HEK293 (cell line): ENCODE data around the gene EEIG2.

ENCODE experiments used
- CTCF ChIA-PET: fragments of 350-600 bp; formaldehyde crosslinking; extraction: SDS; loops from one replicate; lab custom pipeline; 2021; ENCODE audit warnings: antibody characterized with exemption; lab: Yijun Ruan, JAX
- POLR2A ChIA-PET: fragments of 300-600 bp; formaldehyde crosslinking; extraction: SDS; loops from one replicate; lab custom pipeline; 2020; ENCODE audit warnings: antibody characterized with exemption, inconsistent platforms; lab: Yijun Ruan, JAX
- H3K27ac ChIP-seq: fragments of 200-500 bp; sonication (Bioruptor generic); 2 replicates; pipeline ENCODE4 v1.5.1; 2014; ENCODE audit warnings: low read depth, low read length, control low read depth, inconsistent platforms; ENCODE audit errors: extremely low read depth
- H3K36me3 ChIP-seq, 2 experiments: fragments of 200-500 bp in 1 of 2; sonication (Bioruptor generic) in 1 of 2; 1 replicate in 1 of 2; 2 replicates in 1 of 2; pipeline ENCODE4 v1.5.1; 2014 to 2017; ENCODE audit warnings: inconsistent platforms in 2 of 2, low read length in 2 of 2; ENCODE audit not compliant: control insufficient read depth in 2 of 2, insufficient read depth in 1 of 2
- H3K4me1 ChIP-seq: fragments of 200-500 bp; sonication (Bioruptor generic); 2 replicates; pipeline ENCODE4 v1.5.1; 2014; ENCODE audit warnings: mild to moderate bottlenecking, low read length, inconsistent platforms; ENCODE audit not compliant: control insufficient read depth, insufficient read depth
- H3K4me3 ChIP-seq: 2 replicates; pipeline ENCODE4 v1.5.1; 2011; ENCODE audit warnings: low read depth, mild to moderate bottlenecking, control low read depth, low read length, moderate library complexity
- H3K9me3 ChIP-seq: fragments of 200-500 bp; sonication (Bioruptor generic); 2 replicates; pipeline ENCODE4 v1.5.1; 2014; ENCODE audit warnings: low read depth, low read length, inconsistent platforms; ENCODE audit not compliant: control insufficient read depth, insufficient read depth
- PRDM6 ChIP-seq: fragments of 450-650 bp; formaldehyde crosslinking; IDR thresholded peaks from 2 replicates; pipeline ENCODE4 v1.5.1; 2017; ENCODE audit warnings: missing biosample characterization, missing genetic modification characterization
- SP2 ChIP-seq: fragments of 450-650 bp; formaldehyde crosslinking; IDR thresholded peaks from 2 replicates; pipeline ENCODE4 v1.5.1; 2016; ENCODE audit warnings: missing biosample characterization, missing genetic modification characterization
- TSHZ1 ChIP-seq: fragments of 450-650 bp; formaldehyde crosslinking; IDR thresholded peaks from 2 replicates; pipeline ENCODE4 v1.5.1; 2016; ENCODE audit warnings: missing biosample characterization, missing genetic modification characterization, borderline replicate concordance
- ZBTB21 ChIP-seq: fragments of 450-650 bp; formaldehyde crosslinking; IDR thresholded peaks from 2 replicates; pipeline ENCODE4 v1.5.1; 2017; ENCODE audit warnings: missing biosample characterization, missing genetic modification characterization
- ZBTB7A ChIP-seq: fragments of 450-650 bp; formaldehyde crosslinking; IDR thresholded peaks from 2 replicates; pipeline ENCODE4 v1.5.1; 2016; ENCODE audit warnings: low read depth, missing biosample characterization, missing genetic modification characterization
- ZIC2 ChIP-seq: fragments of 450-650 bp; formaldehyde crosslinking; IDR thresholded peaks from 2 replicates; pipeline ENCODE4 v1.5.1; 2016; ENCODE audit warnings: missing biosample characterization, missing genetic modification characterization
- ZNF221 ChIP-seq: fragments of 450-650 bp; formaldehyde crosslinking; IDR thresholded peaks from 2 replicates; pipeline ENCODE4 v1.5.1; 2017; ENCODE audit warnings: missing biosample characterization, missing genetic modification characterization, borderline replicate concordance
- ZNF341 ChIP-seq: fragments of 450-650 bp; formaldehyde crosslinking; IDR thresholded peaks from 2 replicates; pipeline ENCODE4; 2016; ENCODE audit warnings: low read depth, missing biosample characterization, missing genetic modification characterization
- ZNF366 ChIP-seq: fragments of 450-650 bp; formaldehyde crosslinking; conservative IDR thresholded peaks from 2 replicates; pipeline ENCODE4 v1.5.1; 2016; ENCODE audit warnings: missing biosample characterization, missing genetic modification characterization
- ZNF510 ChIP-seq: fragments of 450-650 bp; formaldehyde crosslinking; IDR thresholded peaks from 2 replicates; pipeline ENCODE4 v1.5.1; 2018; ENCODE audit warnings: mild to moderate bottlenecking, missing genetic modification characterization, missing biosample characterization; ENCODE audit not compliant: insufficient replicate concordance
- ZNF585B ChIP-seq: fragments of 450-650 bp; formaldehyde crosslinking; IDR thresholded peaks from 2 replicates; pipeline ENCODE4 v1.5.1; 2016; ENCODE audit warnings: missing biosample characterization, missing genetic modification characterization
- ZNF623 ChIP-seq: fragments of 450-650 bp; formaldehyde crosslinking; IDR thresholded peaks from 2 replicates; pipeline ENCODE4 v1.5.1; 2016; ENCODE audit warnings: missing biosample characterization, missing genetic modification characterization
- ZNF645 ChIP-seq: fragments of 450-650 bp; formaldehyde crosslinking; IDR thresholded peaks from 2 replicates; pipeline ENCODE4; 2016; ENCODE audit warnings: missing biosample characterization, missing genetic modification characterization
- ZNF76 ChIP-seq: fragments of 450-650 bp; formaldehyde crosslinking; IDR thresholded peaks from 2 replicates; pipeline ENCODE4; 2016; ENCODE audit warnings: low read depth, missing biosample characterization, missing genetic modification characterization, borderline replicate concordance
- ZNF776 ChIP-seq: fragments of 450-650 bp; formaldehyde crosslinking; IDR thresholded peaks from 2 replicates; pipeline ENCODE4 v1.5.0; 2017; ENCODE audit warnings: missing biosample characterization, missing genetic modification characterization, borderline replicate concordance

The EEIG2 gene

GRCh38 chr1:108584428-108584856, 24.5 kb downstream of the EEIG2 start:
- no peaks in the 10 kb centered on the region for H3K9me3 ChIP-seq
- POLR2A ChIA-PET: no interaction called here
- peaks cover 16% of the 10 kb centered on the region; the same call in 1 of the 2 replicates for H3K4me1 ChIP-seq
- no peak overlapping the region for H3K27ac ChIP-seq
- H3K36me3 ChIP-seq: no peaks in the 10 kb centered on the region
- no peak overlapping the region for H3K4me3 ChIP-seq
- TF ChIP-seq ZNF366 (0 out of 2 replicates have a peak, but pooled peaks have one; percentile 2), ZNF221 (tag by site-specific recombination) (no peak), PRDM6 (tag by site-specific recombination) (peak; percentile 80)
- TF ChIP-seq, all 188 proteins: peak for 2
- CTCF ChIA-PET: interaction anchor here (0.5 to 2.9 kb wide), 3 partner anchors 25 to 584 kb away, joined by 3 to 13 read pairs (median 3); partner anchors contain the start of gene EEIG2

GRCh38 chr1:108585313-108585712, 25.4 kb downstream of the EEIG2 start:
- CTCF ChIA-PET: interaction anchor here (0.5 to 2.9 kb wide), 7 partner anchors 10 to 264 kb away, joined by 3 to 13 read pairs (median 3); partner anchors contain the start of gene EEIG2
- H3K4me3 ChIP-seq: no peak overlapping the region
- no peaks in the 10 kb centered on the region for H3K9me3 ChIP-seq
- TF ChIP-seq ZIC2 (peak; percentile 87), ZBTB21 (tag by site-specific recombination) (no peak)
- POLR2A ChIA-PET: no interaction called here
- H3K27ac ChIP-seq: no peak overlapping the region
- H3K36me3 ChIP-seq: no peaks in the 10 kb centered on the region
- peaks cover 16% of the 10 kb centered on the region; the same call in 1 of the 2 replicates for H3K4me1 ChIP-seq

GRCh38 chr1:108590441-108590840, 30.5 kb downstream of the EEIG2 start:
- POLR2A ChIA-PET: no interaction called here
- no peak for TF ChIP-seq ZNF776 (tag by site-specific recombination)
- TF ChIP-seq ZNF510 (tag by site-specific recombination): no peak
- TF ChIP-seq ZNF585B (tag by site-specific recombination): no peak
- no peak for TF ChIP-seq TSHZ1 (tag by site-specific recombination)
- TF ChIP-seq ZNF645 (tag by site-specific recombination): no peak
- TF ChIP-seq ZBTB7A (tag by site-specific recombination): no peak
- no peak for TF ChIP-seq SP2 (tag by site-specific recombination)
- no peak for TF ChIP-seq ZNF76 (tag by site-specific recombination)
- no peak for TF ChIP-seq ZNF341 (tag by site-specific recombination)
- no peak for TF ChIP-seq ZNF623
- TF ChIP-seq, all 188 proteins: peak for 0
- CTCF ChIA-PET: no interaction called here
- Histone ChIP-seq H3K9me3 (no peaks in the 10 kb centered on the region), H3K27ac (no peak overlapping the region), H3K36me3 (no peaks in the 10 kb centered on the region), H3K4me3 (no peak overlapping the region), H3K4me1 (no peaks in the 10 kb centered on the region)
